ENCODE measurements around the gene WBP2NL.

- no peak for TF ChIP-seq ZFP3 (CRISPR knock-in tag; IDR thresholded peaks at IDR 0.05)
- no peak for TF ChIP-seq ZFP30 (CRISPR knock-in tag; IDR thresholded peaks at IDR 0.05)
- no peak for TF ChIP-seq RARB (CRISPR knock-in tag; IDR thresholded peaks at IDR 0.05)
- TF ChIP-seq, protein P1, sequence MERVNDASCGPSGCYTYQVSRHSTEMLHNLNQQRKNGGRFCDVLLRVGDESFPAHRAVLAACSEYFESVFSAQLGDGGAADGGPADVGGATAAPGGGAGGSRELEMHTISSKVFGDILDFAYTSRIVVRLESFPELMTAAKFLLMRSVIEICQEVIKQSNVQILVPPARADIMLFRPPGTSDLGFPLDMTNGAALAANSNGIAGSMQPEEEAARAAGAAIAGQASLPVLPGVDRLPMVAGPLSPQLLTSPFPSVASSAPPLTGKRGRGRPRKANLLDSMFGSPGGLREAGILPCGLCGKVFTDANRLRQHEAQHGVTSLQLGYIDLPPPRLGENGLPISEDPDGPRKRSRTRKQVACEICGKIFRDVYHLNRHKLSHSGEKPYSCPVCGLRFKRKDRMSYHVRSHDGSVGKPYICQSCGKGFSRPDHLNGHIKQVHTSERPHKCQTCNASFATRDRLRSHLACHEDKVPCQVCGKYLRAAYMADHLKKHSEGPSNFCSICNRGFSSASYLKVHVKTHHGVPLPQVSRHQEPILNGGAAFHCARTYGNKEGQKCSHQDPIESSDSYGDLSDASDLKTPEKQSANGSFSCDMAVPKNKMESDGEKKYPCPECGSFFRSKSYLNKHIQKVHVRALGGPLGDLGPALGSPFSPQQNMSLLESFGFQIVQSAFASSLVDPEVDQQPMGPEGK (CRISPR knock-in tag; IDR thresholded peaks at IDR 0.05; ENCODE audit: borderline replicate concordance): no peak
- TF ChIP-seq PPARA (CRISPR knock-in tag; IDR thresholded peaks at IDR 0.05; ENCODE audit: borderline replicate concordance): no peak
- no peak for TF ChIP-seq BACH2 (CRISPR knock-in tag; IDR thresholded peaks at IDR 0.05; ENCODE audit: borderline replicate concordance)
- no peak for TF ChIP-seq ARNTL (CRISPR knock-in tag; IDR thresholded peaks at IDR 0.05; ENCODE audit: borderline replicate concordance, low read depth)
- TF ChIP-seq CSDC2 (CRISPR knock-in tag; IDR thresholded peaks at IDR 0.05): no peak
- TF ChIP-seq TOX (CRISPR knock-in tag; IDR thresholded peaks at IDR 0.05; ENCODE audit: borderline replicate concordance): no peak
- TF ChIP-seq TCF4 (CRISPR knock-in tag; IDR thresholded peaks at IDR 0.05; ENCODE audit: borderline replicate concordance): no peak
- no peak for TF ChIP-seq ISL1 (CRISPR knock-in tag; IDR thresholded peaks at IDR 0.05)
- no peak for TF ChIP-seq CREB5 (CRISPR knock-in tag; IDR thresholded peaks at IDR 0.05; ENCODE audit: low read depth)
These were observed 71.4 kb downstream of the WBP2NL start for GRCh38 chr22:42069801-42070516.
